GM12878 (cell line): ENCODE measurements around the gene GPR179. TPM values are rescaled to one million over a fixed set of nuclear protein-coding genes. Genes with fewer than 3 reads are reported as not detected.

Experiments
- ATAC-seq: fragments of 200-7000 bp; cut with Tn5 transposase; 3 replicates; pipeline ENCODE4 v1.9.1; 2020; ENCODE audit warnings: mild to moderate bottlenecking, moderate library complexity
- BruUV-seq: library from RNA; stranded (reverse); fragments of 400-500 nt; replicated peaks from 2 replicates; lab custom pipeline; 2021; lab: Mats Ljungman, UMichigan
- CTCF ChIA-PET: fragments of 300-600 bp; sonication (Branson Sonifier 250); formaldehyde crosslinking; extraction: SDS; loops from one replicate; lab custom pipeline; 2021; ENCODE audit warnings: inconsistent platforms; lab: Yijun Ruan, JAX
- POLR2A ChIA-PET: fragments of 350-600 bp; formaldehyde crosslinking; extraction: SDS; loops from one replicate; lab custom pipeline; 2021; ENCODE audit warnings: inconsistent platforms; lab: Charles Lee
- RAD21 ChIA-PET: fragments of 300-600 bp; sonication (Branson Sonifier 250); formaldehyde crosslinking; loops from one replicate; lab custom pipeline; 2023; ENCODE audit warnings: antibody characterized with exemption; ENCODE audit not compliant: unreplicated experiment; lab: Charles Lee
- SMC1A ChIA-PET: fragments of 300-600 bp; sonication (Branson Sonifier 250); formaldehyde crosslinking; loops from one replicate; lab custom pipeline; 2023; ENCODE audit not compliant: unreplicated experiment, uncharacterized antibody; lab: Charles Lee
- DNase-seq: peaks from one replicate; pipeline ENCODE4 v3.0.0-alpha.2; 2011; ENCODE audit warnings: low read depth, low spot score
- FAIRE-seq: peaks from 3 replicates; lab custom pipeline; 2011; peaks lifted over from hg19 to GRCh38; lab: Jason Lieb, UNC
- H2AFZ ChIP-seq: 2 replicates; pipeline ENCODE4 v1.6.0; 2011; ENCODE audit warnings: low read depth, low read length, control low read depth; ENCODE audit not compliant: control insufficient read depth
- H3K27ac ChIP-seq: 2 replicates; pipeline ENCODE4 v1.5.1; 2011; ENCODE audit warnings: control low read depth; ENCODE audit not compliant: control insufficient read depth, insufficient read depth
- H3K27me3 ChIP-seq, 2 experiments: replicated peaks in 1 of 2; 2 replicates each; pipeline versions ENCODE4 v1.6.0 to v1.6.1; 2011; ENCODE audit warnings: low read length in 1 of 2; ENCODE audit not compliant: control insufficient read depth in 2 of 2, insufficient read depth in 2 of 2
- H3K36me3 ChIP-seq, 2 experiments: 2 replicates each; pipeline ENCODE4 v1.5.1; 2011; ENCODE audit warnings: low read length in 1 of 2; ENCODE audit not compliant: control insufficient read depth in 2 of 2, insufficient read depth in 2 of 2
- H3K4me1 ChIP-seq: 2 replicates; pipeline ENCODE4 v1.6.1; 2011; ENCODE audit warnings: mild to moderate bottlenecking, low read length, moderate library complexity, mixed read lengths; ENCODE audit not compliant: control insufficient read depth, insufficient read depth
- H3K4me2 ChIP-seq: 2 replicates; pipeline ENCODE4 v1.6.0; 2011; ENCODE audit warnings: control low read depth; ENCODE audit not compliant: control insufficient read depth, insufficient read depth
- H3K4me3 ChIP-seq: fragments of 200-600 bp; sonication (generic); 2 replicates; pipeline ENCODE4 v1.5.1; 2016
- H3K79me2 ChIP-seq: 2 replicates; pipeline ENCODE4 v1.6.0; 2011; ENCODE audit warnings: low read length; ENCODE audit not compliant: control insufficient read depth, insufficient read depth
- H3K9ac ChIP-seq: 2 replicates; pipeline ENCODE4 v1.8.0; 2011; ENCODE audit warnings: low read length, control low read depth, mixed read lengths; ENCODE audit not compliant: control insufficient read depth, insufficient read depth
- H3K9me3 ChIP-seq: replicated peaks from 3 replicates; pipeline ENCODE4 v1.5.1; 2011; ENCODE audit warnings: mild to moderate bottlenecking, low read length; ENCODE audit not compliant: control insufficient read depth, insufficient read depth
- H4K20me1 ChIP-seq: 2 replicates; pipeline ENCODE4 v1.6.0; 2011; ENCODE audit not compliant: control insufficient read depth, insufficient read depth
- RELA ChIP-seq: fragments of 450-650 bp; IDR thresholded peaks from 2 replicates; pipeline ENCODE4 v1.8.0; 2014; ENCODE audit warnings: borderline replicate concordance; ENCODE audit not compliant: partially characterized antibody
- REST ChIP-seq: IDR thresholded peaks from 2 replicates; pipeline ENCODE4 v1.6.1; 2012; ENCODE audit warnings: mild to moderate bottlenecking, low read depth, low read length
- WGBS: methylation state at CpG from one replicate; pipeline ENCODE4 v1.1.6; 2016; ENCODE audit warnings: low lambda C conversion rate; ENCODE audit not compliant: insufficient replicate concordance, insufficient coverage; ENCODE audit errors: missing lambda C conversion rate; 5-methylcytosine and 5-hydroxymethylcytosine counted together
- in situ Hi-C: fragments of 300-500 bp; cut with MboI; formaldehyde crosslinking; loops from 9 replicates; pipeline ENCODE4 v1.14.3; 2018; ENCODE audit warnings: mixed read lengths
- intact Hi-C: fragments of 100-400 bp; cut with micrococcal nuclease; formaldehyde crosslinking; loops from one replicate; pipeline ENCODE4 v1.14.2; 2022; ENCODE audit not compliant: unreplicated experiment
- polyA plus RNA-seq, 11 experiments: library from polyadenylated mRNA; depleted of rRNA in 4 of 11; unstranded in 6 of 11; stranded (reverse) in 5 of 11; fragments of >200 nt; fragmentation: Nextera tagmentation in 4 of 11; fragmentation: Illumina TruSeq in 1 of 11; extraction: Ambion mirVana in 4 of 11; extraction: Trizol in 1 of 11; gene quantifications; 1 replicate in 1 of 11; 2 replicates in 10 of 11; pipeline versions ENCODE4 v1.2.1 to v1.2.3, GENCODE V29; 2011 to 2016; ENCODE audit warnings: inconsistent platforms in 2 of 11, missing spikeins in 2 of 11, low read depth in 1 of 11
- total RNA-seq, 4 experiments: library from RNA; depleted of rRNA in 3 of 4; stranded (reverse); fragments of >200 nt in 3 of 4; fragmentation: Illumina TruSeq in 1 of 4; extraction: Trizol in 1 of 4; gene quantifications; 2 replicates each; pipeline versions ENCODE4 v1.2.1 to v1.2.3, GENCODE V29; 2013 to 2021
- TF ChIP-seq, protein P1 (sequence below), 3 experiments: IDR thresholded peaks in 2 of 3; conservative IDR thresholded peaks in 1 of 3; 2 replicates each; pipeline ENCODE4 v1.5.1; 2011; ENCODE audit warnings: low read depth in 3 of 3, low read length in 3 of 3, mild to moderate bottlenecking in 3 of 3, control low read depth in 2 of 3, moderate library complexity in 2 of 3, inconsistent platforms in 1 of 3, mixed read lengths in 1 of 3; ENCODE audit not compliant: control insufficient read depth in 2 of 3, insufficient read depth in 1 of 3; ENCODE audit errors: extremely low read depth in 1 of 3

The GPR179 gene
- total and polyA plus RNA-seq, 10 of the 15 experiments (the other 5 are each of a cell fraction or from before 2014, with no cell fraction given): under 0.01 to 0.08 (median 0.01) TPM; not detected in 3

- Histone ChIP-seq H3K27me3 (no peaks in the 10 kb centered on the region), H3K4me1 (no peaks in the 10 kb centered on the region)
- TF ChIP-seq, protein P1, sequence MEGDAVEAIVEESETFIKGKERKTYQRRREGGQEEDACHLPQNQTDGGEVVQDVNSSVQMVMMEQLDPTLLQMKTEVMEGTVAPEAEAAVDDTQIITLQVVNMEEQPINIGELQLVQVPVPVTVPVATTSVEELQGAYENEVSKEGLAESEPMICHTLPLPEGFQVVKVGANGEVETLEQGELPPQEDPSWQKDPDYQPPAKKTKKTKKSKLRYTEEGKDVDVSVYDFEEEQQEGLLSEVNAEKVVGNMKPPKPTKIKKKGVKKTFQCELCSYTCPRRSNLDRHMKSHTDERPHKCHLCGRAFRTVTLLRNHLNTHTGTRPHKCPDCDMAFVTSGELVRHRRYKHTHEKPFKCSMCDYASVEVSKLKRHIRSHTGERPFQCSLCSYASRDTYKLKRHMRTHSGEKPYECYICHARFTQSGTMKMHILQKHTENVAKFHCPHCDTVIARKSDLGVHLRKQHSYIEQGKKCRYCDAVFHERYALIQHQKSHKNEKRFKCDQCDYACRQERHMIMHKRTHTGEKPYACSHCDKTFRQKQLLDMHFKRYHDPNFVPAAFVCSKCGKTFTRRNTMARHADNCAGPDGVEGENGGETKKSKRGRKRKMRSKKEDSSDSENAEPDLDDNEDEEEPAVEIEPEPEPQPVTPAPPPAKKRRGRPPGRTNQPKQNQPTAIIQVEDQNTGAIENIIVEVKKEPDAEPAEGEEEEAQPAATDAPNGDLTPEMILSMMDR (IDR thresholded peaks at IDR 0.05 in 2 of 3, conservative IDR thresholded peaks at IDR 0.05 in 1 of 3; ENCODE audit: control insufficient read depth in 2 of 3, extremely low read depth in 1 of 3, insufficient read depth in 1 of 3, low read depth in 3 of 3, low read length in 3 of 3): no peak
- TF ChIP-seq RELA (no peak), REST (no peak)
- TF ChIP-seq, all 136 proteins: peak for 0
- ChIA-PET RAD21 (interaction anchor here (1.5 to 2.0 kb wide), 2 partner anchors 15 to 79 kb away, joined by 3 to 8 read pairs; no protein-coding TSS in a partner anchor), SMC1A (interaction anchor here (3.4 kb wide), 1 partner anchor 79 kb away, joined by 17 read pairs; no protein-coding TSS in a partner anchor), CTCF (interaction anchor here (1.0 to 4.9 kb wide), 6 partner anchors 11 to 87 kb away, joined by 3 to 36 read pairs (median 13); no protein-coding TSS in a partner anchor), POLR2A (no interaction called here)
- H3K27ac ChIP-seq: no peak overlapping the region
- no peak for ATAC-seq
- WGBS: 45% methylated on average over 29 of the region's 30 CpGs
- no peak overlapping the region for H3K4me3 ChIP-seq
- intact Hi-C loops (no loop called here), in situ Hi-C loops (no loop called here)
- no peak overlapping the region for H3K9ac ChIP-seq
- no peak overlapping the region for H3K4me2 ChIP-seq
- BruUV-seq: no TSS peak
- H3K36me3 ChIP-seq: no peaks in the 10 kb centered on the region
- no peaks in the 10 kb centered on the region for H4K20me1 ChIP-seq
- H3K9me3 ChIP-seq: no peaks in the 10 kb centered on the region
- no peak for DNase-seq
- no peak for FAIRE-seq
- no peaks in the 10 kb centered on the region for H3K79me2 ChIP-seq
- no peak overlapping the region for H2AFZ ChIP-seq
Observed at GRCh38 chr17:38334480-38335364, 9.0 kb downstream of the GPR179 start.
